ENCODE data around the gene TBC1D9. TPM values are rescaled to one million over a fixed set of nuclear protein-coding genes. Genes with fewer than 3 reads are reported as not detected.

TBC1D9 gene
- total RNA-seq, 2 donors from 2014 or later: 10.7 to 20.5 TPM

DNA sequence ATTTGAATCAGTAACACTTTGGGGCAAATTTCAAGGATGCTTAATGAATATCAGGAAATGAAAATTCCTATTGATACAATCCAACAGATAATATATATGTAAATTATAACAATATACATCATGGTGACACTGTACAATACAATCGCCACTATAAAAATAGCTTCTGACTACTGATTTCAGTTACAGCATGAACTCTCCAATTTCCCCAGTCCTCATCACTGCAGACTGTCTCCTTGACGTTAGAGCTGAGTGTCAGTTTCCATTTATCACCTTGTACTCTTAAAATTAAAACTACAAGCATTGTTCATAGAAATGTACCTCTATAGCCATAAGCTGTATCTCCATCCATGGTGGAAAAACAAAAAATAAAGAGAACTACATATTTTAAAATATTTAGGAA, 23.4 kb downstream of the TBC1D9 start:
- intact Hi-C loops (cut with DNase I, micrococcal nuclease): no loop called here
- DNase-seq (no peak), ATAC-seq (no peak)

DNA sequence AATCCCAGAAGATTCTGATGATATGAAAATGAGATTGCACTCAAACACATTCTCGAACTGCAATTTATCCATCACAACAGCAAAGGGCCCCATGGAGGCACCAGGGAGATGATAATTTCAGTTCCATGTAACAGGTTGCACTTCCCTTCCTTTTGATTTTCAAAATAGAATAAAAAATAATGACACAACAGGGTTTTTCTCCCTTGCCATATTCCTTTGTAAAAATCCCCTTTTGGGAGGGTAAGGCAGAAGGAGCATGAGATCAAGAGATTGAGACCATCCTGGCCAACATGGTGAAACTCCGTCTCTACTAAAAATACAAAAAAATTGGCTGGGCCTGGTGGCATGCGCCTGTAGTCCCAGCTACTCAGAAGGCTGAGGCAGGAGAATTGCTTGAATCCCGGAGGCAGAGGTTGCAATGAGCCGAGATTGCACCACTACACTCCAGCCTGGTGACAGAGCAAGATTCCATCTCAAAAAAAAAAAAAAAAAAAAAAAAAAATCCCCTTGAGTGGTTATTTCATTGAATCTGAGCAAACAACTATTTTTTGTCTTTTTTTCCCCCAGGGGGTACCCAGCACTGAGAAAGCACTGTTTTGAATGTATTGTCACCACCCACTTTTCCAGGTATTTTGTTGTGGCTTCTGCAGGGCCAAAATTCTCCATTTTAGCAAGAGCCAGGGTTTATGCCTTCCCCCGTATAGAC, 26.7 kb downstream of the TBC1D9 start:
- intact Hi-C loops (cut with DNase I, micrococcal nuclease): no loop called here
- ATAC-seq (no peak), DNase-seq (no peak)

DNA sequence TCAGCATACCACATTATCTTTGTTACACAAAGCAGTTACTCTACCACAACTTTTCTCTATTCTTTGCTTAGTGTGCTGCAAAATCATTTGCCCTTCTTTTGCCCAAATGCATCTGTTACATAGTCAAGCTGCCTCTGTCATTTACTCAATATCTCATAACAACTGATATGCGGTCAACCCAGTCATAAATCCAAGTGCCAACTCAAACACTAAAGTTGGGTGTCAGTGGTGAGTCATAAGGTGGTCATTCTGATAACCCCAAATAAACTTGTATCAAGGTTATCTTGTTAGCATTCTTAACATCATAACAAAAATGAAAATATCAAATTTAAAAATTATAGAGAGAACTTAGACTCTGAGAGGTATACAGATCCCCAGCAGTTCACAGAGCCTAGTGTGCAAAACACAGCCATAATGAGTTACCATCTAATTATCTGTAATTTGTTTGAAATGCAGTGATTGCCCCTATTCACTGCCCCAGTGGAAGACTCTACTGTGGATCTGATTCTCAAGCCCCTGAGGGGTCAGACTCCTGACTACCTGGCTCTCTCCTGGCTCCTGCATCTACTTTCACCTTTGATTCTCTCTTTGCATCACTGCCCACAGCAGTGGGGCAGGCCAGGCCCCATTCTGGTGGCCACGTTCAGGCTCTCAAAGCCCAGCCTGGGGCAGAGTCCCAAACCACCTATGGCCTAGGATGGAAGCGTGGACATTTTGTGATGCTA, 29.2 kb downstream of the TBC1D9 start:
- intact Hi-C loops (cut with DNase I, micrococcal nuclease): no loop called here
- ATAC-seq: peak; percentile 79
- DNase-seq: no peak

DNA sequence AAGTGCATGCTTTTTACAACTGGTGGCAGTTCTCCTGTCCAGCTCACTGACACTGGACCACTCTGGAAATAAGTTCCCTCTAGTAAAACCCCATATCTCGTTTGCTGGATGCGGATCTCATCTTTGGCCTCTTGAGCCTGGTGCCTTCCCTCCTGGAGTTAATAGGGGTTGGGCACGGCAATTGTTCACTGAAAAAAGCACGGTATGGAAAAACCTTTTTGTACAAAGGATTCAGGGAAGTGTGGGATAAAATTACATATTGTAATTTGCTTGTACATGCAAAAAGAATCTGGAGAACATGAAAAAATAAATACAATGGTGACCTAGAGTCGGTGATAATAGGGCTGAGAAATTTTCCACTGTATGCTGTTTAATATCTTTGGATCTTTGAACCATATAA, 30.6 kb downstream of the TBC1D9 start:
- ATAC-seq: no peak
- no peak for DNase-seq
- intact Hi-C loops (cut with DNase I, micrococcal nuclease): no loop called here

DNA sequence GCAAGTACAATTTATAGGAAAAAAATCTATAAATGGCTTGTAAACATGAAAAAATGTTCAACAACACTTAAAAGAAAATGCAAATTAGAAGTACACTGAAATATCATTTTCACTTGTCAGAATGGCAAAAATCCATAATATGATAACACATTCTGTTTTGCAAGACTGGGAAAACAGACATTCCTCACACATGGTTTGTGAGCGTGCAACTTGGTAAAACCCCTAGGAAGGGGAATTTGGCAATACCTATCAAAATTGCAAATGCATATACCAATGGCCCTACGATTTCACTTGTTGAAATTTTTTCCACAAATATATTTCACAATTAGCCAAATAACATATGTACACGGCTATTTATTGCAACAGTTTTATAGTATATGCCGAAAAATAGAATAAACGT, 31.4 kb downstream of the TBC1D9 start:
- intact Hi-C loops (cut with DNase I, micrococcal nuclease): no loop called here
- no peak for DNase-seq
- no peak for ATAC-seq

DNA sequence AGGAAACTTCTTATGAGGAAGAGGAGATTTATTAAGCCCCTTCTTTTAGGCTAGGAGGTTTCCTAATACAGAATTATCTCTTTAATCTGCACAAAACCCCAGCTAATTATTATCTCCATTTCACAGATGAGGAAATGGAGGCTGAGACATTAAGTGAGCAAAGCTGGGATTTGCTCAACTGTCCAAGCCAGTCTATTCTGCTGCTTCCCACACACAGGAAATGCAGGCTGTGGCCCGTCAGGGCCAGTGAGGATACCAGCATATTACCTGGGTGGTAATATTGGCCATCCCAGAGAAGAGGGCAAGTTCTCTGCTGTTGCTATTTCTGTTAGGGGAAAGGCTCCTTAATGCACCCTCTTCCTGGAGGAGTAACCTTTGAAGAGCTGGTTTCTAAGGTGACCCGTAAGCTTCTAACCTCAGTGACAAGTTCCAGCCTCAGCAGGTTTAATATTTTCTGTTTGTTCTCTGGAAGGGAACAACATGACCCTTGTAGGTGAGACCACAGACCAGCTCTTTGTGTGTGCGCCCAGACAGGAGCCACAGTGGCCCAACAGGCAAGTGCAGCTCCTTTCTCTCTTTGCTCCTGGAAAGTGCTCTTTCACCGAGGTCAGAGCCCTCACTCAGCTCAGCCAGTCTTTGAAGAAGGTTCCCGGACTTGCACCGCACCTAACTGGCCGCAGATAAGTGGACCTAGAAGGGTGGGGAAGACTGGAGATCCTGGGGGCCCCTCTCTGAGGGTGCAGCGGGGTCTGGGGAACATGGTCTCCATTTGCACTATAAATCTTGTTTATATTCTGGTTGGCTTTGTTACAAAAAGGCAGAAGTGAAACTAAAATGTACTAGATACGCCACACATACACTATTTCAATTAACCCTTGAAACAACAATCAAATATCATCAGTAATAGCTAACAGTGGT, 35.5 kb downstream of the TBC1D9 start:
- intact Hi-C loops (cut with DNase I, micrococcal nuclease): no loop called here
- DNase-seq (no peak), ATAC-seq (peak; percentile 7)

DNA sequence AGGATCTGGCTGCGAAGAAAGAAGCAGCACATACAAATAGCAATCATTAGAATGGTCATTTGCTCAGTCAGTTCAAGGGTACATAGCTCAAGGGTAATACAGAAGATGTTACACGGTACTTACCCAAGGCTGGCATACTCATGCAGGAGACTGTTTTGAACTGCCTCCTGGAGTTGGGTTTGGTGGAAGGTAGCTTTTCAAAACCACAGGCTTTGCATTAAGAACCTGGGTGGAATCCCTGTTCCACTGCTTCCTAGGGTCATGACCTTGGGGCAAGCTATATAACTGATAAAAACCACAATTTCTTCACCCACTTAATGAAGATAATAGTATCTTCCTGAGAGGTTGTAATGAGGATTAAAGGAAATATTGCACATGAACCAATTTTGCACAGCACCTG, 36.5 kb downstream of the TBC1D9 start:
- no peak for ATAC-seq
- no peak for DNase-seq
- intact Hi-C loops (cut with DNase I, micrococcal nuclease): no loop called here

DNA sequence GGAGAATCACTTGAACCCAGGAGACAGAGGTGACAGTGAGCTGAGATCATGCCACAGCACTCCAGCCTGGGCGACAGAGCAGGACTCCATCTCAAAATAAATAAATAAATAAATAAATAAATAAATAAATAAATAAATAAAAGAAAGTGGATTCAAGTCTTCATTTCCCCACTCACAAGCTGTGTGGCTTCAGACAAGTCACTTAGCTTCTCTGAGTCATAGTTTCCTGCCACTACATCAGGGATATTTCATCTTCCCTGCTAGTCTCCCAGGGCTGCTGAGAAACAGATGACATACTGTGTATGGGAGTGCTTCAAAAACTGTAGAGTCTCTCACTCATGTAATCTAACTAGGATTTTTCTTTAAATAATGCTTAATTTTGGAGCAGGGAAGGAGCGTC, 37.2 kb downstream of the TBC1D9 start:
- ATAC-seq: no peak
- DNase-seq: no peak
- intact Hi-C loops (cut with DNase I, micrococcal nuclease): no loop called here

DNA sequence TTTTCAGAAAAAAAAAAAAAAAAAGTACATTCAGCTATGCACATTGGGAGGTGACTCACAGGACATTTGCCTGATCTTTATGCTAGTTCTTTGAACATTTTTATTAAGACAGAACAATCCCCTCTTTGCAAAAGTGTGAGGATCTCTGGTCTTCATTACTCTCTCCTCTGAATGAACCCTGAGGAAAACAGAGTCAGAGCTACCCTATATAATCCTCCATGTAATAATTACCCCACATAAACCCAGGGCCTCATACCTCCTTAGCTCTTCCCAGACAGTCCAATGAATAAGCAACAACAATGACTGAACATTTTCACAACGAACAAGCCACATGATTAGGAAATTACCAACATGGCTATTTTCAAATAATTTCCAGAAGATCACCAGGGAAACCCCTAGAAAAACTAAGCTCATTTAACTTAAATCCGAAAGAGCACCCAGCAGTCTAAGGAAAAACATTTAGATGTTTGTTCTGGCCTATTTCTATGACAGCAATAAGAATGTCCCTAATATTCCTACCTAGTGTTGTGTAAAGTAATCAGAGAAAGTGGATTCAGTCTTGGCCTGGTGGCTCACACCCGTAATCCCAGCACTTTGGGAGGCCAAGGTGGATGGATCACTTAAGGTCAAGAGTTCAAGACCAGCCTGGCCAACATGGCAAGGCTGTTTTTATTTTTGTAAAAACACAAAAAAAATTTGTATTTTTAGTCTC, 37.8 kb downstream of the TBC1D9 start:
- DNase-seq (no peak), ATAC-seq (no peak)
- intact Hi-C loops (cut with DNase I, micrococcal nuclease): no loop called here

DNA sequence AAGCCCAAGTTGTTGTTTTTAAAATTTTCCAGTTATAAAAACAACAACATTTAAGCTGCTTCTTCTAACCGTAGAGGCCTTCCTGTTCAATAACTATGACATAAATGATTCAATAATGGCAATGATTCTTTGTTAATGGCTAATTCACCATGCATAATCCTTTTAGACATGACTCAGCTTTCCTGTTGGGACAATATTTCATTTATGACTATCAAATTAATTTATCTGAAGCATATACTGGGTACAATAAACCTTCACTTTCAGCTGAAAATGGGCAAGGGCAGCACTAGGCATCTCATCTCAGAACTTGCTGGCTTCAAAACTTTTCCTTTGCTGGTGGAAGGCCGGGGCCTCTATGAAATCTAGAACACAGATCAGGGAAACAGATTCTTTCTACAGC, 38.9 kb downstream of the TBC1D9 start:
- ATAC-seq: no peak
- no peak for DNase-seq
- intact Hi-C loops (cut with DNase I, micrococcal nuclease): no loop called here

DNA sequence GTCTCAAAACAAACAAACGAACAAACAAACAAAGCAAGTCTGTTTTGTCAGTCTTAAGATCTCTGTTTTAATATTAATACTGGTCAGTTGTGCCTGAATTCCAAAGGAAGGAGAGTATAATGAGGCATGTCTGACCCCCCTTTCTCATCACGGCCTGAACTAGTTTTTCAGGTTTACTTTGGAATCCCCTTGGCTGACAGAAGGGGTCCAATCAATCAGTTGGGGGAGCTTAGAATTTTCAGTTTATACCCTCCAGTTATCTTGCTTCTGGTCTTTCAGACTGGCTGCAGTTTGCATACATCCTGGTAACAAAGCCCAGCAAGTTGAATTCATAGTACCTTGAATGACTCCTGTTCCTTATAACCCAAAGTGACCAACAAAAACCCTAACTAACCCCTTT, 41.1 kb downstream of the TBC1D9 start:
- no peak for ATAC-seq
- intact Hi-C loops (cut with DNase I, micrococcal nuclease): no loop called here
- no peak for DNase-seq

DNA sequence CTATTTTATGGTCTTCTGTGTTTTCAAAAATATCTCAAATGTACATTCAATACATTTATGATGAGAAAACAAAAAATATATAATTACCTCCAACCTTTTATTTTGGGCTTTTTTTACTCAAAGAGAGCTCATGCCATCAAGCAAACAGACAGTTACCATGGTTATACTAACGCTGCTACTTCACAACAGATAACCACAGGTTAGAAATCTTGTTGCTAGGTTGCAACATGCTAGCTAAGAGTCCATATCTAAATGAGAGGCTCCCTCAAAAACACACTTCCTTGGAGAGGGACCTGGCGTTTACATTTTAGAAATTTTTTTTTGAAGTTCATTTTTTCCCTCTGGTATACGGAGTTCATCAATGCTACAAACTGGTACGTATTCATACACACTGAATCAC, 44.3 kb downstream of the TBC1D9 start:
- intact Hi-C loops (cut with DNase I, micrococcal nuclease): no loop called here
- ATAC-seq: no peak
- no peak for DNase-seq

DNA sequence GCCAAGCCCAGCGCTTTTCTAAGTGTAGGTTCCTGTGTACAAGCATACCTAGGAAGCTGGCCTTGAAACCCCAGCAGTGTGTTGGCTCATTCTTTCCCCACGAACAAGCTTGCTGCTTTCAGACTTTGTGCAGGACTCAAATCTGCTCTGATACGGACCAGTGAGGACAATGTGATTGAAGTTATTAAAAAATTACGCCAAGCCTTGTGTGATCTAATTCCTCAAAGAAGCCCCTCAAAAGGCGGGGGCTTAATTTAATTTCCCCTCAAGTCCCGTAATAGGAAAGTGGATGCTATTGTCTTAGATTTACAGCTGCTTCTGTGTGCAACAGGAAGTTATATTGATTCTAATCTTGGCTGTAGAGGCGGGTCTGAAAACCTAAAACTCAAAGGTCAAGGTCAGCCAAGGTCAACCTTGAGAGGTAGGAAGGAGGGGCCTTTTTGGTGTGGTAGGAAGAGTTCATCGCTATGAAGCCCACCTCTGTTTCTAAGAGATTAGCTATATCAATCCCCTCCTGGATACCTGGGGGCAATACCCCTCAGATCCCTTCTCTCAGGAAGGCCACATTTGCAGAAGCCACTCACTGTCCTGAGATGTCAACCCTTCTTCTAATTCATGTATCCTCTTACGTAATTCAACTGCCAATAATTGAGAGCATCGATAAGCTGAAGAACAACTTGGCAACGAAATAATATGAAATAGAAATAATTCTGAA, 45.1 kb downstream of the TBC1D9 start:
- intact Hi-C loops (cut with DNase I, micrococcal nuclease): no loop called here
- no peak for DNase-seq
- ATAC-seq: no peak

DNA sequence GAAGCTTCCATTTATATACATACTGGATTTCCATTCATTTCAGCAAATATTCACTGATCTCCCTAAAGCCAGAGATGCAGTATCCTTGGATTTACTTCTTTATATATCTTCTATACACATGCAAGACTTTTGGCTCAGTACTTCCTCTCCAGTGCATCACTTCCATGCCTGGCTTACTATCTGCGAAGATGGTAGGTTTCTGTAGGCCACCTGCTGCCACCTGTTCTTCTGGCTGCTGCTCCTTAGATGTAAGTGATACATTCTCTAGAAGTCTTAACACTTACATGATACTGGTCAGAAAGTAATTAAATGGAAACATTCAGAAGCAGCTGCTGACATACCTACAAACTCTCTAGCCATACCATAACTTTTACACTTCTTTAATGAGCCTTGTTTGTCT, 48.9 kb downstream of the TBC1D9 start:
- intact Hi-C loops (cut with DNase I, micrococcal nuclease): no loop called here
- ATAC-seq (no peak), DNase-seq (no peak)

DNA sequence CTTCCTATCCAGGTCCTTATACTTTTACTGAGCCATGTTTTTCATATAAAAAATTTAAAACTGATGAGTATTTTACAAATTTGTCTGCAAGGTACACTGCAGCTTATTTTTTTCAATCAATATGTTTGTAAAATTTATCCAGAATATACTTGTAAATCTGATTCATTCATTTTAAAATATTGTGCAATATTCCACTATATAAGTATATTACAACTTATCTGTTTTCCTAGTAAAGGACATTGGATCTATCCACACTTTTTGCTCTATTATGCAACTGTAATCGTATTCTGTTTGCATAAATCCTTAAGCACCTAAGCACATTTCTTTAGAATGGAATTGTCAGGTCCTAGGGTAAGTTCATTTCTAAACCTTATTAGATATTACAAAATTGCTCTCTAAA, 49.5 kb downstream of the TBC1D9 start:
- DNase-seq: no peak
- ATAC-seq: no peak
- intact Hi-C loops (cut with DNase I, micrococcal nuclease): no loop called here

DNA sequence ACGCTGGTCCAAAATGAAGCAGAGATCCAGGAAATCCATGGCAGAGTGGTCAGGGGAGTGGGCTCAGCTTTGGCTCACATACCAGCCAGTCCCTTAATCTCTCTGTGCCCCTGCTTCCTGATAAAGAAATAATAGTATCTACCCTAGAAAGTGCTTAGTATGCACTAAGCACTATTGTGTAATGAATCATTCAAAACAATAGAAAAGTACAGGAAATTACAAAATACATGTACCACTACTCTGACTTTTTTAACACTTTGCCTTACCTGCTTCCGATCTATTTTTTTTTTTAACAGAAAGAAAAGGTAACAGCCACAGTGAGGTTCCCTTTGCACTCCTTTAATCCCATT, 49.9 kb downstream of the TBC1D9 start:
- DNase-seq (no peak), ATAC-seq (no peak)
- intact Hi-C loops (cut with DNase I, micrococcal nuclease): no loop called here

DNA sequence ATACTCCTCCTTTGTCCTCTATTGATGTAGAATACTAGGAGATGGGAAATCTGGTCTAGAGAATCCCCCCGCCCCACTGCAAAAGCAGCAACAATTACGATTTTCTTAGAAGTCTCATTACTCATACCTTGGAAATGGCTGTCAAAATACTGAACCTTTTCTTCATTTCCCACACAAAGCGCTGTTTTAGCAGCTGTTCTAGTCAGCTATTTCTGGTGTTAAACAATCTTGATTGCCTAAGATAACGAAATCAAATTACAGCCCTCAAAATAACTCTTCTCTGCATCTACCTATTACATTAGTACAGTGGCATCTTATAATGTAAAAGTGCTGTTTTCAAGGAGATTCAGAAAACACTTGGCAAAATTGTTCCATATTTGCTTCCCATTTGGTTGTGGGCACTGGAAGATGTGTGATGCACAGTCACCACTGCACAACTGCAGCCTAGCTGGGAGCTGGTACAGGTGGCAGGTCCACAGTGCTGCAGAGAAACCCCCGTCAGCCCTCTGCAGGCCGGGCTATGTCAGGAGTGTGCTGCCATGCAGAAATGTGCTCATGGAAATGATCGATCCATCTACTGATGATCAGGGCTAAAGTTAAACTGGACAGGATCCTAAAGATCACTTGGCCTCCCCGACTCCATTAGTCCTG, 50.4 kb downstream of the TBC1D9 start:
- no peak for DNase-seq
- intact Hi-C loops (cut with DNase I, micrococcal nuclease): no loop called here
- no peak for ATAC-seq

DNA sequence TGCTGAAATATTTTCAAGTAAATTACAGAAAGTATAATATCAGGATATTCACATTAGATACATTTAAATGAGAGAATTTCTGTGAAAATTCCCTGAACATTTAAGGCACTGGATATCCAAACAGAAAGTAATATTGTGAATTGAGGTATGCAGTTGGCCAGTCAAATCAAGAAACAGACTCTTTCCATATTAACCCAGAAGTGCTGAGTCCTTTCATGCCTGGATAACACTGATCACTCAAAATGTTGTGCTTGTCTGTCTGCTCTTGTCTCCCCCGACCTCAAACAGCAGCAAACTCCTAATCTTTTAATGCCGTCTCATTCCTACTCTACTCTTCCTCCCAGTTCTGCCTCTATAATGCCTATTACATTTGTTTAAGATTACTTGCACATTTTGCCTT, 51.2 kb downstream of the TBC1D9 start:
- ATAC-seq (no peak), DNase-seq (no peak)
- intact Hi-C loops (cut with DNase I, micrococcal nuclease): no loop called here
